ENCODE measurements around the gene RHBDF2.

- TF ChIP-seq CTCF (conservative IDR thresholded peaks at IDR 0.05) (no peak), EZH2 (IDR thresholded peaks at IDR 0.05; ENCODE audit: low read depth) (no peak)
Observed at GRCh38 chr17:76469076-76469990, 31.9 kb downstream of the RHBDF2 start.

All from PC-9 (cell line).